Medulla oblongata (tissue), 1 donor: Measurements from ENCODE around the gene RLN3.

Experiments
- DNase-seq: peaks from one replicate; pipeline ENCODE4 v3.0.0-alpha.2; 2015; ENCODE audit errors: extremely low spot score

Gene RLN3

GRCh38 chr19:14054099-14054498 lies 26.2 kb downstream of the RLN3 start:
- no peak for DNase-seq

DNA sequence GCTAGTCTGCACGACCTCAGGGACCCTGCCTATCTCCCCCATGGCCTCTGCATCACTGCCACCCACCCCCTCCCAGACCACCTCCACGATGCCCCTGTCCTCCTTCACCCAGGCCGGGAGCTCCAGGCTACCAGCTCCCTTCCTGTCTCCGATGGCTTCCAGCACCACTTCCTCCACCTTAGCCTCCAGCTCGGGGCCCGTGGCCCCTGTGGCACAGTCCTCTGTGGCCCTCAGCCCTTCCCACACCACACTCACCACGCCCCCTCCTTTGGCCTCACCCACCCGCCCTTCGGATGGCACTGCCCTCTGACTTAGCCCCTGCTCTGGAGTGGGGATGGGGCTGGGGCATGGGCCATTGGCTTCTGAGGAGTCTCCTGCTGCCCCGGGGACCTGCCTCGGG lies 26.8 kb downstream of the RLN3 start:
- DNase-seq: no peak

- DNase-seq: no peak
Observed at GRCh38 chr19:14055396-14055795, 27.4 kb downstream of the RLN3 start.

GRCh38 chr19:14056069-14056666 lies 28.2 kb downstream of the RLN3 start:
- no peak for DNase-seq

DNA sequence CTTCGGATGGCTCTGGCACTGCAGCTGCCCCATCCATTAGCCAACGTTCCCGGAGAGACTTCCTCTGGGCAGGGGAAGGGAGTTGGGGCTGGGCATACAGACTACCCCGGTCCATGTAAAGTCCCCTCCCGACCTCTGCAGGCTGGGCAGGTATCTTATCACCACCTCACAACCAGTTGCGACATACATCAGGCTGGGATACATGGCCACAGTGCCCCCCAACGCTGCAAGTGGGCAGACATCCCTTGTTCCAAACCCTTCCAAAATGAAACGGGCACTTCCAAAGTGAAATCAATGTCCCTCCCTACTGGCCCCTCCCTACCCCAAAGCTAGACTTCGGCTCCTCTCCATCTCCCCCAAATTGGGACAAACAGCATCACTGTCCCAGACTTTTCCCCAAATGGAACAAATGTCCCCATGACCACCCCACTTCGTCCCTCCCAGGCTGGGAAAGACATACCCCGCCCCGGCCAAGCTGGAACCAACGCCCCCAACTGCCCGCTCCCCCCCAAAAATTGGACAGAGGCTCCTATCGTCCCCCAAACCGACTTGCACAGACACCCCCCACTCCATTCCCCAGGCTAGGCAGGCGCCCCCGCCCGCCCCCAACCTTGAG lies 28.9 kb downstream of the RLN3 start:
- no peak for DNase-seq

DNA sequence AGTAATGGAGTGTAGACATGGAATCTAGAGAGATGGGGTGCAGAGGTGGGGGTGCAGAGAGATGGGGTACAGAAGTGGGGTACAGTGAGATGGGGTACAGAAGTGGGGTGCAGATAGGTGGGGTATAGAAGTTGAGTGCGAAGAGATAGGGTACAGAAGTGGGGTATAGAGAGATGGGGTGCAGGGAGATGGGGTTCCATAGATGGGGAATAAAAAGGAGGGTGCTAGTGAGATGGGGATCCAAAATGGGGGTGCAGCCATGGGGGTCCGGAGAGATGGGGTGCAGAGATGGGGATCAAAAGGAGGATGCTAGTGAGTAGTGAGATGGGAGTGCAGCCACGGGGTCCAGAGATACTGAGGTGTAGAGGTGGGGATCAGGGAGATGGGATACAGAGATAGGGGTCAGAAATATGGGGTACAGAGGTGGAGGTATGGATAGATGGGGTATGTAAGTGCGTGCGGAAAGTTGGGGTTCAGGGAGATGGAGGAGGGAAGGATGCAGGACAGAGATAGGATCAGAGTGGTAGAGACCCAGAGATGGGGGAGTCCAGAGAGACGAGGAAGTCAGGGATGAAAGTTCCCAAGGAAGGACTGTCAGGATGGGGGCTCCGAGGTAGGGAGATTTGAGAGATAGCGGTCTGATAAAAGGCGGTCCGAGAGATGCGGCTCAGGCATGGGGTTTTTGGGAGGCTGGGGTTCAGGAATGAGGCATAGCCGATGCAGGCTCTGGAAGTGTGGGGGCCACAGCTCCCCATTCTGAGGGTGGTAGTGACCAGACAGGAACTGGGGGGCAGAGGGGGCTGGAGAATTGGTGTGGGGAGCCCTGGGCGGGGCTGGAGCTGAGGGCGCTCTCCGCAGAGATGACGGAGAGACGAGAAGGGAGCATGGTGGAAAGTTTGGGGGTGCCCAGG lies 30.5 kb downstream of the RLN3 start:
- no peak for DNase-seq

DNA sequence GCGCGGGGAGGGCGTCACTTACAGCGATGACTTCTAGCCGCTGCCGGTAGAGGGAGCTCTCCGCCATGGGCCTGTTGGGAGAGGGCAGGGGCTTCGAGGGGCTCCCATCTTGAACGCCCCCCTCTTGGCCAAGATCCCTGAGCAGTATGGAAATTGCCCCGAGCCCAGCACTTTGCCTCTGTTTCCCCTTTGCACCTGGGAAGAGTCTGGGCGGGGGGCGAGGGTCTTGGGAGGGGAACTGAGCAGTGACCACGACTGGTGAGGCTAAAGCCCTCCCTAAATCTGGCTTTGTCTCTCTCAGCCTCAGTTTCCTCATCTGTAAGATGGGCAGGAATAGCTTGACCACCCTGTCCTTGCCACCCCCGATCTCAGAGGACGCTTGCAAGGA lies 31.1 kb downstream of the RLN3 start:
- no peak for DNase-seq

DNA sequence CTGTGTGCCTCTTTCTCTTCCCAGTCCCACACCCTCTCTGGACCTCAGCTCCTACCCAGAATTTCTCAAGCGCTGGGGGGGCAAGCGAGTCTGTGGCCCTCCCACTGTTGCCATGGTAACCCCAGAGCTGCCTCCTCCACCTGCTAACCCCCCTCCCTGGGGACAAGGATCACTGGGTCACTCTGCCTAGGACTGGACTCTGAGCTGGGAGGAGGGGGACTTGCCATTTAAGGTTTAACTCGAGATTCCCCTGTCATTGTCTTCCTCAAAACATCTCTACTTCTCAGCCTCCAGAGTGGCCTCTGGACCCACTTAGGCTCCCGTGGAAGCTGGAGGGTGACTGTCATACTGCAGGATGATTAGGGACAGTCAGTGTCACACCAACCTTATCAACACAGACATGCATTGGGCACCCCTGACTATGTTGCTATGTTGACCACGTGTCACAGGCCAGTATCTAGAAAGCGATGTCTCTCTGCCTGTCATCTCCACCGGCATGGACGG lies 31.8 kb downstream of the RLN3 start:
- DNase-seq: no peak

GRCh38 chr19:14061081-14061749 lies 33.3 kb downstream of the RLN3 start:
- DNase-seq: no peak

DNA sequence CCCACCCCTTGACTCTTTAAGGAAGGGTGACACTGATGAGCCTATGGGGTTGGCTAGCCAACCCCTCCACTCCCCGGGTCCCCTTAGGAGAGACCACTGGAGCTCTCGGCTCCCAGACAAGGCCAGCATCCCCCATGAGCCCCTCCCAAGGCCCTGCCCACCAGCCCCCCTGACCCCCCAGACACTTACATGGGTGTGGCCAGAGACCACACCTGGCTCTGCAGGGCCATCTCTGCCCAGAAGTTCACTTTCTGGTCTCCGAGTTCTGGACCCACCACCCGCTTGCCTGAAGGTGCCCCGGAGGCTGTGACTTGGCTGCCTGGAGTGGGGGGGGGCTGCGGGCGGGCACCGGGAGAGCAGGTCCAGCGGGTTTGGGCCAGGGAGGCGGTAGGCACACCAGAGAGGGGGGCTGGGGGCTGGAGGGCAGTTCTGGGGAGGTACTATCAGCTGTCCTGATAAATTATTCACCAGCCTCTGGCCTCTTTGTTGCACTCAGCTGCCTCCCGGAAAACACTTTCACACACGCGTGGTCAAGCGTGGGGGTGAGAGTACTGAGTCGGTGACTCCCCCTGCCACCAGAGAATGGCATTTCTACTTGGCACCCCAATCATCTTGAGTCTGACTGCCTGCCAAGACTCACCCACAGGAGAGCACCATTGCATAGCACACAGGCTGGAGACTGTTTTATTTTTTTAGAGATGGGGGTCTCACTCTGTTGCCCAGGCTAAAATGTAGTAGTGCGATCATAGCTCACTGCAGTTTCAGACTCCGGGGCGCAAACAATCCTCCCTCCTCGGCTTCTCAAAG lies 34.0 kb downstream of the RLN3 start, which contains the start of gene PALM3:
Gene PALM3 (minus strand): TSS at position 326 of the 807 bp plus-strand sequence. CDS start 96 bp downstream, at position 230.
- DNase-seq: no peak

DNA sequence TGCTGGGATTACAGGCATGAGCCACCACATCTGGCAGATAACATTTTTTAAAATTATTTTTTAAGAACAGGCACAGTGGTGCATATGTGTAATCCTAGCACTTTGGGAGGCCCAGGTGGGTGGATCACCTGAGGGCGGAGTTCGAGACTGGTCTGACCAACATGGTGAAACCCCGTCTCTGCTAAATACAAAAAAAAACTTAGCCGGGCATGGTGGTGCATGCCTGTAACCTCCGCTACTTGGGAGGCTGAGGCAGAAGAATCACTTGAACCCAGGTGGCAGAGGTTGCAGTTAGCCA lies 34.6 kb downstream of the RLN3 start:
- DNase-seq: no peak

- DNase-seq: no peak
Observed at GRCh38 chr19:14063105-14063504, 35.2 kb downstream of the RLN3 start.

GRCh38 chr19:14066134-14066533 lies 38.2 kb downstream of the RLN3 start:
- DNase-seq: no peak

DNA sequence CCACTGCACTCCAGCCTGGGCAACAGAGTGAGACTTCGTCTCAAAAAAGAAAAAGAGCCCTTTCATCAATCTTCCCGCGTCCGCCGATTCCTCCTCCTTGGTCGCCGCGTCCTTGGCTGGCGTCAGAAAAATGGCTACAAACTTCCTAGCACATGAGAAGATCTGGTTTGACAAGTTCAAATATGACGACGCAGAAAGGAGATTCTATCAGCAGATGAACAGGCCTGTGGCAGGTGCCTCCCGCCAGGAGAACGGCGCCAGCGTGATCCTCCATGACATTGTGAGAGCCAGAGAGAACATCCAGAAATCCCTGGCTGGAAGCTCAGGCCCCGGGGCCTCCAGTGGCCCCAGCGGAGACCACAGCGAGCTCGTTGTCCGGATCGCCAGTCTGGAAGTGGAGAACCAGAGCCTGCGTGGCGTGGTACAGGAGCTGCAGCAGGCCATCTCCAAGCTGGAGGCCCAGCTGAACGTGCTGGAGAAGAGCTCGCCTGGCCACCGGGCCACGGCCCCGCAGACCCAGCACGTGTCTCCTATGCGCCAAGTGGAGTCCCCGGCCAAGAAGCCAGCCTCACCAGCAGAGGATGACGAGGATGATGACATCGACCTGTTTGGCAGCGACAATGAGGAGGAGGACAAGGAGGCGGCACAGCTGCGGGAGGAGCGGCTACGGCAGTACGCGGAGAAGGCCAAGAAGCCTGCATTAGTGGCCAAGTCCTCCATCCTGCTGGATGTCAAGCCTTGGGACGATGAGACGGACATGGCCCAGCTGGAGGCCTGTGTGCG lies 42.5 kb downstream of the RLN3 start:
- no peak for DNase-seq

- peak; percentile 22 for DNase-seq
Observed at GRCh38 chr19:14072535-14073260, 44.8 kb downstream of the RLN3 start, which contains the start of gene MISP3. TSS of gene MISP3 (plus strand) at chr19:14072786. CDS start at chr19:14073310, 524 bp downstream.

DNA sequence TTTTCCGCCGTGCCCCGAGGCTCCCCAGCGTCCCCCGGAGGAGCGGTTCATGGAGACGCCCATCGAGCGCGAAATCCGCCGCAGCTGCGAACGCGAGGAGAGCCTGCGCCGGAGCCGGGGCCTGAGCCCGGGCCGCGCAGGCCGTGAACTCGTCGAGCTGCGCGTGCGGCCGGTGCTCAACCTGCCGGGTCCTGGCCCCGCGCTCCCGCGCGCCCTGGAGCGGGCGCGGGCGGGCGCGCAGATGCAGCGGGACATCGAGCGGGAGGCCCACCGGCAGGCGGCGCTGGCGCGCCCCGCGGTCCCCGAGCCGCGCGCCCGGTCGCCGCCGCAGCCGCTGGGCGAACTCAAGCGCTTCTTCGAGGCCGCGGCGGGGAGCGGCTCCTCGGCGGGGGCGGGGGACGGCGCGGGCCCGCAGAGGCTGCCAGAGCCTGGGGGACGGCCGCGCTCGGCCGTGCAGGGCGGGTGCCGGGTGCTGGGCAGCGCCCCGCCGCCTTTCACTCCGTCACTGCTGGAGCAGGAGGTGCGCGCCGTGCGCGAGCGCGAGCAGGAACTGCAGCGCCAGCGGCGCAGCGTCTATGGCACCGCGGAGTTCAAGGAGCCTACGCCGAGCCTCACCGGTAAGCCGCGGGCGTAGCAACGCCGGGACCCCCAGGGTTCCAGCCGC lies 45.4 kb downstream of the RLN3 start:
- DNase-seq: peak; percentile 66

DNA sequence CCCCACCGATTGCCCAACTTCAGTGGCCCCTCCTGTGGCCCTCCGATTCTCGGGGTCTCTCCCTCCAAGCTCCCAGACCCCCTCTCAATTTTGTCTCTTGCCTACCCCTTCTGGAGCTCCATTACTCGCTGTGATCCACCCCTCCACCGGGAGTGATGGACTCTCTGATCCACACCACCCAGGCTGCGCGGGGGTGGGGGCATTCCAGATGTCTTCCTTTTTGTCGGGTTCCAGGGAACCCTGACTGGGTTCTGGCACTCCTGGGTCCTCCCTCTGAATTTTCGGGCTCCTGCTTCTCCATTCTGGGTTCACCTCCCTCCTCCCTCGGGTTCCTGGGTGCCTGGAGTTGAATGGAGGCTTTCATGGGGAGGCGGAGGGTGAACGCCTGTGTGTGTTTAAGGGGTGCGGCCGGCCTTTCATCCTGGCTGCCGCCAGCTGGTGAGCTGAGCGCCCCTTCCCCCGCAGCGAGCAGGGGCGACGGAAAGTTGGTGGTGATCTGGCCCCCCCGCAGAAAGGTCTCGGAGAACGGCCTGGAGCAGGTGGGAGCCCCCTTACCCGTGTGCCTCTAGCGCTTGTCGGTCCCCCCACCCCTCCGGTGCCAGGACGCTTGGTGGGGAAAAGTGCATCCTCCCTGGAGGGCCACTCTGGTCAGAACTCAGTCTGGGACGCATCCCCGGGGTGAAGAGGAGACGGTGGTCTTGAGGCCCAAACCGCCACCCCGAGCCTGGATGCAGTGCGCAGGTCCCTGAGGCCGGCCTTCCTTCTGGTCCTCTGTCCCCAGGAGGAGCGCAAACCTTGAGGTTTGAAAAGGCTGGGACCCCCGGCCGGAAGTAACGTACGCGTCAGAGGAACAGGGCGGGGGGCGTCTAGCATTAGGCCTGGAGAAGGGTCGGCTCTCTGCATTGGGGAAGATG lies 46.2 kb downstream of the RLN3 start:
- DNase-seq: peak; percentile 39

GRCh38 chr19:14078411-14078810 lies 50.5 kb downstream of the RLN3 start:
- DNase-seq: peak; percentile 71
